Measurements from ENCODE around the gene KCNK15. TPM values are rescaled to one million over a fixed set of nuclear protein-coding genes. Genes with fewer than 3 reads are reported as not detected.
A peak's percentile ranks its signal among the peaks of the same experiment; 100 is the strongest.

Gene KCNK15
- total RNA-seq, 1 donor from 2014 or later, result 0.21 TPM

- Histone ChIP-seq H3K27ac (no peak overlapping the region), H2AFZ (replicated peaks) (no peak overlapping the region), H3K4me1 (peaks cover 16% of the 10 kb centered on the region), H3K36me3 (no peaks in the 10 kb centered on the region), H3K4me2 (no peak overlapping the region), H4K20me1 (ENCODE audit: low read depth) (peaks cover 18% of the 10 kb centered on the region), H3K79me2 (ENCODE audit: low read depth) (no peaks in the 10 kb centered on the region), H3K4me3 (no peak overlapping the region), H3K9ac (no peak overlapping the region), H3K9me3 (ENCODE audit: low read depth) (no peaks in the 10 kb centered on the region), H3K27me3 (peaks cover 9% of the 10 kb centered on the region), H3F3A (ENCODE audit: low read depth) (peaks cover 5% of the 10 kb centered on the region)
- Mint-ChIP-seq H3K36me3 (no peaks in the 10 kb centered on the region), H3K4me1 (peaks cover 40% of the 10 kb centered on the region), H3K9me3 (no peaks in the 10 kb centered on the region), H3K27ac (no peak overlapping the region), H3K4me3 (no peak overlapping the region), H3K27me3 (ENCODE audit: insufficient read depth, low read depth) (peaks cover 14% of the 10 kb centered on the region)
- TF ChIP-seq CTCF (IDR thresholded peaks at IDR 0.05) (no peak), EZH2 (IDR thresholded peaks at IDR 0.05) (no peak), EZH2phosphoT487 (IDR thresholded peaks at IDR 0.05) (no peak)
- DNase-seq (ENCODE audit: low spot score), result no peak
Observed at GRCh38 chr20:44765701-44766347, 20.2 kb downstream of the KCNK15 start.

GRCh38 chr20:44768256-44768655, 22.6 kb downstream of the KCNK15 start:
- H3K27ac ChIP-seq, result no peak overlapping the region
- H3K79me2 ChIP-seq (ENCODE audit: low read depth), result no peaks in the 10 kb centered on the region
- H3K36me3 ChIP-seq, result no peaks in the 10 kb centered on the region
- H3F3A ChIP-seq (ENCODE audit: low read depth), result peaks cover 5% of the 10 kb centered on the region
- Mint-ChIP-seq H3K27me3 (ENCODE audit: insufficient read depth, low read depth) (peaks cover 16% of the 10 kb centered on the region), H3K4me3 (peak overlapping the region; percentile 9), H3K27ac (no peak overlapping the region), H3K9me3 (no peaks in the 10 kb centered on the region), H3K4me1 (peaks cover 34% of the 10 kb centered on the region), H3K36me3 (no peaks in the 10 kb centered on the region)
- H3K9me3 ChIP-seq (ENCODE audit: low read depth), result no peaks in the 10 kb centered on the region
- no peak overlapping the region for H3K4me3 ChIP-seq
- H3K9ac ChIP-seq, result no peak overlapping the region
- H4K20me1 ChIP-seq (ENCODE audit: low read depth), result peaks cover 6% of the 10 kb centered on the region
- no peaks in the 10 kb centered on the region for H3K27me3 ChIP-seq
- TF ChIP-seq CTCF (IDR thresholded peaks at IDR 0.05) (no peak), EZH2 (IDR thresholded peaks at IDR 0.05) (no peak), EZH2phosphoT487 (IDR thresholded peaks at IDR 0.05) (no peak)
- no peak for DNase-seq (ENCODE audit: low spot score)
- no peak overlapping the region for H3K4me2 ChIP-seq
- peaks cover 3% of the 10 kb centered on the region for H3K4me1 ChIP-seq
- H2AFZ ChIP-seq (replicated peaks), result no peak overlapping the region

DNA sequence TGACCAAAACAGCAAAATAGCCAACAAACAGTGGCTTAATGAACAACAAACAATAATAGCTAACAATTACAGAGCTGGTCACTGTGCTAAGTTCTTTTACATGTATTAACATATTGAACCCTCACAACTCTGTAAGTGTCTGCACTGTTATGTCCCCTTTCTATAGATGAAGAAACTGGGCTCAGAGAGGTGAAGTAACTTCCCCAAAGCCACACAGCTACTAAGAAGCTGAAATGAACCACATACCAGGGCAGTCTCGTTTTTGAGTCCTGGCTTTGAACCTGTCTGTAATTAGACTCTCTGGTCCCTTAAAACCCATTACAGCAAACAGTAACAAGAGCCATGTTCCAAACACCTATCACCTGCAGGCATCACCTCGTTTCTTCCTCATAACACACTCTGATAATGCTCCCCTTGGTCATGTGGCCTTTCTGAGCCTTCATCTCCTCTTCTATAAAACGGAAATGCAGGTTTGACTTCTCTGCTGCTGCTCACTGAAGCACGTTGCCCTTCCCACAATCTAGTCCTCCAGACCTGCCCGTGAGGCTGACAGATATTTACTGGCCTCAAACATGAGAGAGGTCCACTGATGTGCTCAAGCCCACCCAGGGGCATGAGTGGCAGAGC, 23.3 kb downstream of the KCNK15 start:
- Histone ChIP-seq H3K79me2 (ENCODE audit: low read depth) (no peaks in the 10 kb centered on the region), H3K4me2 (no peak overlapping the region), H3K4me1 (no peaks in the 10 kb centered on the region), H3K27me3 (no peaks in the 10 kb centered on the region), H3K9ac (no peak overlapping the region), H3K36me3 (no peaks in the 10 kb centered on the region), H3K27ac (no peak overlapping the region), H3F3A (ENCODE audit: low read depth) (peaks cover 5% of the 10 kb centered on the region), H3K9me3 (ENCODE audit: low read depth) (no peaks in the 10 kb centered on the region), H4K20me1 (ENCODE audit: low read depth) (peaks cover 4% of the 10 kb centered on the region), H3K4me3 (no peak overlapping the region), H2AFZ (replicated peaks) (no peak overlapping the region)
- DNase-seq (ENCODE audit: low spot score), result no peak
- H3K36me3 Mint-ChIP-seq, result no peaks in the 10 kb centered on the region
- no peaks in the 10 kb centered on the region for H3K9me3 Mint-ChIP-seq
- H3K4me3 Mint-ChIP-seq, result no peak overlapping the region
- no peak for TF ChIP-seq EZH2phosphoT487 (IDR thresholded peaks at IDR 0.05)
- no peak for TF ChIP-seq CTCF (IDR thresholded peaks at IDR 0.05)
- TF ChIP-seq EZH2 (IDR thresholded peaks at IDR 0.05), result no peak
- no peak overlapping the region for H3K27ac Mint-ChIP-seq
- H3K4me1 Mint-ChIP-seq, result peaks cover 30% of the 10 kb centered on the region
- peaks cover 16% of the 10 kb centered on the region for H3K27me3 Mint-ChIP-seq (ENCODE audit: insufficient read depth, low read depth)

Measured in neural progenitor cell (in vitro differentiated cells).